Glomerular visceral epithelial cell (primary cell): ENCODE measurements around the gene MGAT5B.
A peak's percentile ranks its signal among the peaks of the same experiment; 100 is the strongest.
"Not testable (repeated sequence)": the region's sequence is repeated elsewhere in the genome, so short reads cannot be mapped to it uniquely, and the experiment has no call there.

ENCODE experiments used
- DNase-seq: peaks from one replicate; pipeline ENCODE4 v3.0.0-alpha.2; 2016; ENCODE audit errors: extremely low spot score

Gene MGAT5B, protein sequence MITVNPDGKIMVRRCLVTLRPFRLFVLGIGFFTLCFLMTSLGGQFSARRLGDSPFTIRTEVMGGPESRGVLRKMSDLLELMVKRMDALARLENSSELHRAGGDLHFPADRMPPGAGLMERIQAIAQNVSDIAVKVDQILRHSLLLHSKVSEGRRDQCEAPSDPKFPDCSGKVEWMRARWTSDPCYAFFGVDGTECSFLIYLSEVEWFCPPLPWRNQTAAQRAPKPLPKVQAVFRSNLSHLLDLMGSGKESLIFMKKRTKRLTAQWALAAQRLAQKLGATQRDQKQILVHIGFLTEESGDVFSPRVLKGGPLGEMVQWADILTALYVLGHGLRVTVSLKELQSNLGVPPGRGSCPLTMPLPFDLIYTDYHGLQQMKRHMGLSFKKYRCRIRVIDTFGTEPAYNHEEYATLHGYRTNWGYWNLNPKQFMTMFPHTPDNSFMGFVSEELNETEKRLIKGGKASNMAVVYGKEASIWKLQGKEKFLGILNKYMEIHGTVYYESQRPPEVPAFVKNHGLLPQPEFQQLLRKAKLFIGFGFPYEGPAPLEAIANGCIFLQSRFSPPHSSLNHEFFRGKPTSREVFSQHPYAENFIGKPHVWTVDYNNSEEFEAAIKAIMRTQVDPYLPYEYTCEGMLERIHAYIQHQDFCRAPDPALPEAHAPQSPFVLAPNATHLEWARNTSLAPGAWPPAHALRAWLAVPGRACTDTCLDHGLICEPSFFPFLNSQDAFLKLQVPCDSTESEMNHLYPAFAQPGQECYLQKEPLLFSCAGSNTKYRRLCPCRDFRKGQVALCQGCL

DNA sequence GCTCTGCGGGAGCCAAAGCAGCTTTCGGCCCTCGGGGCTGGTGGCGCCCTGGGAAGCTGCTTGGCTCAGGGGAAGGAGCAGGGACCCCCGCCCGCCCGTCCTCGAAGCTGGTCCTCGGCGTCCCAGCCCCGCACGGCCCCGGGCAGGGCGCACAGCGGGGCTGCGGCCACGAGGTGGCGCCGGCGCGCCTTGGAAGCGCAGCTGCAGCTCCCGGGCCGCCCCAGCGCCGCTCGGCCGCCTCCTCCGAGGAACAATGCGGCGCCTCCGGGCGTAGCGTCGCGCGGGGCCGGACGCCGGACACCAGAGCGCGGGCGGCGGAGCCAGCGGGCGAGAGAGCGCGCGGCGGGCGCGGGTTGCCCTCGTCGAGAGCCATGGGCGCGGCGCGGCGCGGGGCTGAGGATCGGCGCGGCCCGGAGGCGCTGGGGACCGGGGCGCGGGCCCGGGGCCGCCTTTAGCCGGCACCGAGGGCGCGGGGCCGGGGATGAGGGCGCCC lies at the start of gene MGAT5B:
Gene MGAT5B, plus strand, starts transcription at position 229 of the 493 bp plus-strand sequence. CDS start 626 bp downstream, outside the sequence.
- peak; percentile 82 for DNase-seq

DNA sequence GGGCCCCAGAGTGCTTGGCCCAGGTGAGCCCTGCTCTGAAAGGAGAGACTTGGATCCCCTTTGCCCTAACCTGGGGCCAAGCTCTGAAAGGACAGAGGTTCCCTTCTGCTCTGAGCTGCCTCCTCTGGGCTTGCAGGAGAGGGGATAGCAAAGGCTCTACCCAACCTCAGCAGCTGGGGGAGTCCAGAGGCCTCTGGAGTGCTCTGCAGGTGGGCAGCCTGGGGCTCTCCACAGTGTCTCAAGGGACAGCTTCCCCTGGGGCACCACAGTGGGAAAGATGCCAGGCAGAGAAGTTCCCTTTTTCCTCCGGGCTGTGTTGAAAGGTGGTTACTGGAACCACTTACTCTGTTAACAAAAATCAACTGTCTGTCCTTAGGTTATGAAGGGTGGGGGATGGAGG lies 48.2 kb upstream of the MGAT5B start:
- DNase-seq: no peak

DNA sequence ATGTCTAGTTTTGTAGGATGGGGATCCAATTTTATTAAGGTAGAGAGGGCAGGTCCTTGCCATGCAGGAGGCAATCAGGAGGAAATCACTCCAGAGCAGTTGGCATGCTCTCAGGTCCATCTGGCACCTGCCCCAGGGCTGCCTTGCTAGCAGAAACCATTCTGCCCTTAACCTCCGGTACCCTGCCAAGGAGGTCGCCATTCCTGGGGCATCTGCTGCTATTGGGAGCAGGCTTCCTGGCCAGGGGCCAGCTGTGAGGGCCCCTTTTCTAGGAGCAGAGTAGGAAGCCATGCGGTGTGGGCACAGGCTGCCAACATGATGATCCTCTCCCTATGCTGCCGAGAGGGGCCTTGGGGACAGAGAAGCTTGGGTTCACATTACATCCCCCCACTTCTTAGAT lies 47.6 kb upstream of the MGAT5B start:
- no peak for DNase-seq

DNA sequence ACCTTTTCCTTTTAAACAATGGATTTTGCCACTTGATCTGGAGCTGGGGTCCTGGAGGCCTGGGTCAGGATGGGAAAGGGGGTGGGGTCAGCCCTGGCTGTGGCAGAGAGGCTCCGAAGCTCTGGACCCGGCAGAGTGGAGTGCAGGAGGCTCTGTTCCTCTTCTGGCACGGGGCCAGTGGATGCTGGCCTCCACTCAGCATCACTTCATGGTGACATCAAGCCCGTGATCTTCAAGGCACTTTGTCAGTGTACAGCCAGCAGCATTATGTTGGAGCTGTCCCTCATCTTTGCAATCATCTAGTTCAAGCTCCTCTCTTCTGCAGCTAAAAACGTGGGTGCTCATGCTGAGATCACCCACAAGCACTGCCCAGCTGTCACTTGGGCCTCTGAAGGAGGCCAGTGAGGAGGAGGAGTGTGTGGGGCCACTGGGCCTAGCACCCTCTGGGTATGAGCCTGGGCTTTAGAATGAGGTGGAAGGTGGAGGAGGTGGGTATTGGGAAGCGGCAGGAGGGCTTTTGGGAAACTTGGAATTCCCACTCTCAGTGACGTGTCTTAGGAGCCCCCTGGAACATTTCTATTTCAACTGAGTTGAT lies 45.9 kb upstream of the MGAT5B start:
- DNase-seq: no peak

DNA sequence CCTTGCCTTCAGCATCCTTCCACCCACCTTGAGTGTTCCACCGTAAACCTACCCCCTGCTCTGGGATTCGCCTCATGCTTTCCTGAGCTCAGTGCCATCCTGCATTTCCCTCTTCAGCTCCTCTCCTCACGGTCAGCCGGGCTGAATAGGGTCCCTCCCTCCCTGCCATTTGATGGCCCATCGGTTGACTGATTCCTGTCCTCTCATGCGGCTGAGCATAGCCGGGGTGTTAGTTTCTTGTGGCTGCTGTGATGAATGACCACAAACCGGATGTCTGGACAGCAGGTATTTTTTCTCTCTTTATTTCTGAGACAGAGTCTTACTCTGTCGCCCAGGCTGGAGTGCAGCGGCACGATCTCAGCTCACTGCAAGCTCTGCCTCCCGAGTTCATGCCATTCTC lies 44.1 kb upstream of the MGAT5B start:
- DNase-seq: peak; percentile 81

DNA sequence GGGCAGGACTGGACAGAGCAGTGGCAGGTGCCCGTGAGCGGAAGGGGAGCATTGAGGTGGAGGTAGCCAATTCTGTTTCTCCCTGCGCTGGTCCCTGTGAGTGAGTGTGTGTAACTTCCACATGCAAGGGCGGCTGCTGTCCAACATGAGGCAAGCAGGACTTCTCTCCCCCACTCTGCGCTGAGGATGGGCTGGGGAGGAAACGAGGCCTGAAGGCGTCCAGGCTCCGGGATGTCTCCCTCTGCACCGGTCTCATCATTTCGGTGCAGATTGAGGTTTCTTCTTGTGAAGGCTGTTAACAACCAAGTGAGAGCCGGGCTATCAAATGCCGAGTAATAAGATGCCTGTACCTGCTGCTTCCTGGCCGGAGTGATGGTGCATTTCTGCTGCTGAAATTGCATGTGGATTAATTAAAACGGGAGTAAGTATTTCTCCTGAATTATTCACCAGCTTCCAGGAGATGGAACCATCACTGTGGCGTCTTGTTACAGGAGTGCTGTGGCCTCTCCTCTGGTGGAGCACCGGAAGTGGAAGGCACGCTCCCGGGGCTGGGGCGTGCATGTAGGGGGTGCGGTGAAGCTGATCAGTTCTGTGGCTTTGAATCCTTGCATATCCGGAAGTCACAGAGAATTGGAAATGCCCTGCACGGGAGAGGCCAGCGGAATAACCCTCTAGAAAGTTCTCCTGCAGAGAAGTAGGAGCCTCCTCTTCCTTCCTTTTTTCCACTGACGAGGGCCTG lies 41.7 kb upstream of the MGAT5B start:
- peak; percentile 43 for DNase-seq

DNA sequence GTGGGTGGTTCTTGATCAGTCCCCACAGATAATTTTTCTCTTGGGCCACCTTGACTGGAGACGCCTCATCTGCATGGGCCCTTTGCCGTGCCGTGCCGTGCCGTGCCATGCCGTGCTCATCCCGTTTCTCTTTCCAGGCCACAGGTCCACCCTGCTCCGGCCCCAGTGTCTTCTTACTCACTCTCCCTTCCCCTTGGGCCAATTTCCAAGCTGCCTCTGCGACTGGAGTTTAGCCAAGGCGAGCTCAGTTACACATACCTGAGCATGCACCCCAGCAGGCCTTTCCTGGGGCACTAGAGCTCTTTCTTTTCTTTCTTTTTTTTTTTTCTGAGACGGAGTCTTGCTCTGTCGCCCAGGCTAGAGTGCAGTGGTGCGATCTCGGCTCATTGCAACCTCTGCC lies 40.5 kb upstream of the MGAT5B start:
- no peak for DNase-seq

DNA sequence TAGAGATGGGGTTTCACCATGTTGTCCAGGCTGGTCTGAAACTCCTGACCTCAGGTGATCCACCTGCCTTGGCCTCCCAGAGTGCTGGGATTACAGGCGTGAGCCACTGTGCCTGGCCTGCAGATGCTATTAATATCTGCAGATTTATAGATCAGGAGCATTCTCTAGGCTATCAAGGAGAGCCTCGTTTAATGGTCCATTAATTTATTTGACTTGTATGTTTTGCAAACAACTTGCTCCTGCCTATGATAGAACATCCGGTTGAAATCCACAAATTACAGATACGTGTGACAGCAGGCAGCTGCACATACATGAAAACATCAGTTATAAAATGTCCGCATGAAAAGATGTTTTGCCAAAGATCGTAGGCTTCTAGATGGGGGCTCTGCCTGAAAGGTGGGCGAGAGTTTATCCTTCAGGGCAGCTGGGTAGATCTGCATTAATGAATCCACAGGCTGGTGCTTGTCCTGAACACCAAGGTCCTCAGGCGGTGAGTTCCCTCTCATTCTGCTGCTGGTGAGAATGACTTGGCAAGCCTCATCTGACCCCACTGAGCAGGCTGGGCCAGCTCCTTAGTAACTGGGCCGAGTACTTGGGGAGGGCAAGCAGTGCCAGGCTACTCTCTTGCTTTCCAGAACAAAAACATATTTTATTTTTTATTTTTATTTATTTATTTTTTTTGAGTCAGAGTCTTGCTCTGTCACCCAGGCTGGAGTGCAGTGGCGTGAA lies 37.1 kb upstream of the MGAT5B start:
- no peak for DNase-seq

DNA sequence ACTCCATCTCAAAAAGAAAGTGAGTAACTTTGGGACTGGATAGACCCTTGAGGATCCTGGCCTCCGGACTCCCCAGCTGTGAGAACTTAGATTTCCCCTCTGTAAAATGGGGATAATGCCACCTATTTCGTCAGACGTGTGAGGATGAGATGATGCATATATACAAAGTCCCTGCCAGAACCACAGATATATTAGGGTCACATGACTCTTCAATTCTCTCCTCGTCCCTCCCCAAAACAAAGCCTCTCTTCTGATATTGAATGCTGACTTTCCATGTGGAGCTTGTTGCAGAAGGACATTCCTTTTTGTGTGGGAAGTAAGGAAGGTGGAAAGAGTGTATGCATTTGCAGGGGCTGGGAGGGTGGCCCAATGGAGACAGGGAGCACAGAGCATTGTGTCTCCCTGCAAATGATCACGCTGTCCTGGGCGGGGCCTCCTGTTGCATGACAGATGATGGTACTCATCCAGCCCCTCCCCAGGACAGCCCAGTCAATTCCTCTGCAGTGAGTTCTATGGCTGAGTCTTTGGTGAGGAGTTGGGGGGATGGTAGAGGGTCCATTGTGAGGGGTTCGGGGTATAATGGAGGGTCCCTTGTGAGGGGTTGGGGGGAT lies 35.1 kb upstream of the MGAT5B start:
- no peak for DNase-seq

DNA sequence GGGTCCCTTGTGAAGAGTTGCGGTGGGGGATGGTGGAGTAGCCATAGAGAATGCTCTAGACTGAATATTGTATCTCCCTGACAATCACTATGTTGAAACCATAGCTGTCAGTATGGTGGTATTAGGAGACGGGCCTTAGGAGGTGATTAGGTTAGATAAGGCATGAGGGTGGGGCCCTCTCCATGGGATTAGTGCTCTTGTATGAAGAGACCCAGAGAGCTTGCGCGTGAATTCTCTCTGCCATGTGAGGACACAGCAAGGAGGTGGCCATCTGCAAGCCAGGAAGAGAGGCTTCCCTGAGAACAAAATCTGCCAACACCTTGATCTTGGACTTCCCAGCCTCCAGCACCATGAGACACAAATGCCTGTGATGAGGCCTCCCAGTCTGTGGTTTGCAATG lies 34.5 kb upstream of the MGAT5B start:
- DNase-seq: no peak

DNA sequence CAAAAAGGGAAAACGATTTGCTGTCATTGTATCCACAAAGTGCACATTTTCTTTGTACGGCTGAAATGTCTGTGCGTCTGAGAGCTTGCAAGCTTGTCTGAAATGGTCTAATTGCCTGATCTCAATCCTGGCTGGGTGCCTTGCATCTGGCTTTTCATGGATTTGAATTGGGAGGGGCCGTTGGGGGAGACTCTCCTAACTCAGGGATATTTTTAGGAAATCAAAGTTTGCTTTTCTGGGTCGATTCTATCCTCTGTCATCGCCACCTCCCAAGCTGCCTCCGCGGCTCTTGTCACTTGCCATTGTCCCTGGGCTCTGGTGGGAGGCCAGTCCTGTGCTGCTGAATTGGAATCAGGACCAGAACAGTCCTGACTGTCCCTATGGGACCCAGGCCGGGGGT lies 33.3 kb upstream of the MGAT5B start:
- no peak for DNase-seq

DNA sequence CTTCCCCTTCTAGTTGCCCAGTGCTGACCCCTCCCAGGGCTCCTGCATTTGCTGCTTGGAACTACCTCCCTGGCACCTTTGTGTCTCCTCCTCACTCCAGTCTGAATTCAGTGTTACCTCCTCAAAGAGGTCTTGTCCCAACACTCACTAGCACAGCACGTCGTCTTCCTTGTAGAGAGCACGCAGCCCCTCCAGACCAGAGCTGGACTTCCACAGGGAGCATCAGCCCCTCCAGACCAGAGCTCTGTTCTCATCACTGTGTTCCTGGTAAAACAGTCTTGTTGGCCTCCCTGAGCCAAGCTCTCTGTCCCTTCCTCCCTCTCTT lies 27.8 kb upstream of the MGAT5B start:
- DNase-seq: no peak

DNA sequence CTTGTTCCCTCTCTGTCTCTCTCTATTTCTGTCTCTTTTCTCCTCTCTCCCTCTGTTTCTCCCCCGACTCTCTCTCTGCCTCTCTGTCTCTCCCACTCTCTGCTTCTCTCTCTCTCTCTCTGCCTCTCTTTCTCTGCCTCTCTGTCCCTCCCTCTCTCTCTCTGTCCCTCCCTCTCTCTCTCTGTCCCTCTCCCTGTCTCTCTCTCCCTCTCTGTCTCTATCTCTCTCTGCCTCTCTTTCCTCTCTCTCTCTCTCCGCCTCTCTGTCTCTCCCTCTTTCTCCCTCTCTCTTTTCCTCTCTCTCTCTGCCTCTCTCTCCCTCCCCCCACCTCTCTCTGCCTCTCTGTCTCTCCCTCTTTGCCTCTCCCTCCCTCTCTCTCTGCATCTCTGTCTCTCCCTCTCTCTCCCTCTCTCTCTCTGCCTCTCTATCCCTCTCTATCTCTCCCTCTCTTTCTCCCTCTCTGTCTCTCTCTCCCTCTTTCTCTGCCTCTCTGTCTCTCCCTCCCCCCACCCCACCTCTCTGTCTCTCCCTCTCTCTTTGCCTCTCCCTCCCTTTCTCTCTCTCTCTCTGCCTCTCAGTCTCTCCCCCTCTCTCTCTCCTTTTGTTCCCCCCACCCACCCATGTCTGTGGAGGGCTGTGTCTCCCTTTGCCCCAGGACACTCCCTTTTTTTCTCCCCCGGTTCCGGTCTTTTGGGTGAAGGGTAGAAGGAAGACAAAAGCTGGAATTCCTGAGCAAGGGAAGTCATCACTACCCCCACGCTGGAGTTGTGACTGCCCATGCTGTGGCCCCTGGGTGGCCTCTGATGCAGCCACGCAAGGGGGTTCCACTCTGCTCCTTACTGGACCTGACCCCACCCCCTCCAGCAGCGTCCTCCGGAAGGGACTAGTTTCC lies 27.1 kb upstream of the MGAT5B start:
- DNase-seq: no peak

DNA sequence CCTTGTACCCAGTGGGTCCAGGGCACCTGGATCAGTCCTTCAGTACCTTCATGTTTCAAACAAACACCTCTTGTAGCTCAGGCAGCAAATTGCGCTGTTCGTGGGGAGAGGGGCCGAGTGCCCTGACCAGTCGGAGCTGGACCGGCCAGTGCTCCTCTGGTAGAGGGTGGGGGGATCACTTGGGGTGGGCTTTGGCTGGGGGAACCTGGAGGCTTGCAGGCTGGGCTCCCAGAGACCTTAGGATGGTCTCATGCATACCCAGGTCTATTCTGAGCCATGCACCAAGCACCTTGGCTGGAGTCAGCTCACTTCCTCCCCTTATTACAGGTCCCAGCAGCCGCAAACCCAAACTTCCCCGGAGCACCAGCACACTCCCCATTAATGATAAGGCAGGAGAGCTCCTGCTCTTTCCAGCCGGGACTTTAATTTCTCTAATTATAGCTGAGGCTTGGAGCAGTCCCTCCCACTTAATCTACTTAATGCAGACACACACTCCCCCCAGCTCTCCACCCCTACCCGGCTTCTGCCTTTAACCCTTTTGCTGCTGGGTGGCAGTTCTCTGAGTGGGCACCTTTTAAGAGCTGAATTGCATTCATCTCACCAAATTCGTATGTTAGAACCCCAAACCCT lies 26.3 kb upstream of the MGAT5B start:
- DNase-seq: no peak

DNA sequence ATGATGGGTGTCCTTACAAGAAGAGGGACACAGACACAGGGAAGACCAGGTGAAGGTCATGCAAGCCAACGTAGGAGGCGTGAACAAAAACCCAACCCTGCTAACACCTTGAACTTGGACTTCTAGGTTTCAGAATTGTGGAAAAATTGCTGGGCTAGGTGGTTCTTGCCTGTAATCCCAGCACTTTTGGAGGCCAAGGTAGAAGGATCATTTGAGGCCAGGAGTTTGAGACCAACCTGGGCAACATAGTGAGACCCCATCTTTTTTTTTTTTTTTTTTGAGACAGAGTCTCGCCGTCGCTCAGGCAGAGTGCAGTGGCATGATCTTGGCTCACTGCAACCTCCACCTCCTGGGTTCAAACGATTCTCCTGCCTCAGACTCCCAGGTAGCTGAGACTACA lies 25.1 kb upstream of the MGAT5B start:
- DNase-seq: not testable (repeated sequence)

DNA sequence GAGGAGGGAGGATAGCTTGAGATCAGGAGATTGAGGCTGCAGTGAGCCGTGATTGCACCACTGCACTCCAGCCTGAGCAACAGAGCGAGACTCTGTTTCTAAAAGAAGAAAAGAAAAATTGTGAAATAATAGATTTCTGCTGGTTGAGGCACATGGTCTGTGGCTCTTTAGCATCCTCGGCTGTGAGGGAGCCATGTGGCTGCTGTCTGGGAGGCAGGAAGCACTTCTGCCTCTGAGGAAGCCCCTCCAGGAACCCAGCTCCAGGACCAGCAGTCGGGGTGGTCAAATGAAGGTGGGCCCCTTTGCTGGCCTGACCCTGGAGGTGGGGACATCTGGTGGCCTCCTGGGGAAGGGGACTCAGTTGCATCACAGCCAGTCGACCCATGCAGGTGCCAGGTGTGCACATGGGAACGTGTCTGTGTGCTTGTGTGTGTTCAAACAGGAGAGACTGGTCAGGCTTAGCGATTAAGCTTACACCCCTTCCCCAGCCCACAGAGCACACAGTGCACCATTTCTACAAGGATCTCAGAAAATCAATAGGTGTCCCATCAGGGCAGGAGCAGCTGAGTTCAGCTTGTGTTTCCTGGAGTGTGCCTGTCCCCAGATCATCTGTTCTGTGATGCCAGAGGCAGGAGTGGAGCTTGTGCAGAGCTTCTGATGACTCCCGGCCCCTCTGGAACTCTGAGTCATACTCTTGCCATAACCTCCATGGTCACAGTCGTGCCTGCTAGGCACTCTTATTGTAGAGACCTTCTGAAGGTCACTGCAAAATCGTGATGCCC lies 24.3 kb upstream of the MGAT5B start:
- no peak for DNase-seq

DNA sequence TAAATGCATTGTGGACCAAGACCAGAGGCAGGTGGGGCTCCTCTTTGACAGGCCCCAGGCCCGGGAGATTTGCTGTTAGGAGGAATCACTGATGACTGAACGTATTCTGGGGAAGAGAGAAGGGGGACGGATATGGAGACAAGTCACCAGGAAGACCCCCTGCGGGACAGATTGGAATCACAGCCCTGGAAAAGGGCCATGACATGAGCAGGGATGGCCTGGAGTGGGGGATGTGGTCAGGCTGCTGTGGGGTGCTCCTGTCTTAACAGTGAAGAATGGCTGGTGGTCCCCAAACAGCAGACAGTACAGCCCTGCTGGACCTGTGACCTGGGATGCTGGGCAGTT lies 23.7 kb upstream of the MGAT5B start:
- no peak for DNase-seq

DNA sequence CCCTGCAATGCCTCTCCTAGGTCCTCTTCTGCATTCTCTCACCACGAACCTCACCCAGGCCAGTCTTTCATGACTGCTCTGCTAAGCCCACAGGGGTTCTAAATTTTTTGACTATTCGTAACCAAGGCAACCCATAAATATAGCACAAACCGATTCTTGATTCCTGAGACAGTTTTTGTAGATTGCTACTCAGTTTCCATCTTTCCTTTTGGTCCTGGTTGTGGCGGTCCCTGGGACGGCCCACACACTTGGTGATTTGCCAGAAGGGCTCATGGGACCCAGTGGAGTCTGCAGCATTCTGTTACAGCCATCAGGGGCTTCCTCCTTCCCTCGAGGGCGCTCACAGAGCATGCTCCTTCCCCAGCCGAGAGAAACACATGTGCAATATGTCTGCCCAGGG lies 23.4 kb upstream of the MGAT5B start:
- DNase-seq: no peak

DNA sequence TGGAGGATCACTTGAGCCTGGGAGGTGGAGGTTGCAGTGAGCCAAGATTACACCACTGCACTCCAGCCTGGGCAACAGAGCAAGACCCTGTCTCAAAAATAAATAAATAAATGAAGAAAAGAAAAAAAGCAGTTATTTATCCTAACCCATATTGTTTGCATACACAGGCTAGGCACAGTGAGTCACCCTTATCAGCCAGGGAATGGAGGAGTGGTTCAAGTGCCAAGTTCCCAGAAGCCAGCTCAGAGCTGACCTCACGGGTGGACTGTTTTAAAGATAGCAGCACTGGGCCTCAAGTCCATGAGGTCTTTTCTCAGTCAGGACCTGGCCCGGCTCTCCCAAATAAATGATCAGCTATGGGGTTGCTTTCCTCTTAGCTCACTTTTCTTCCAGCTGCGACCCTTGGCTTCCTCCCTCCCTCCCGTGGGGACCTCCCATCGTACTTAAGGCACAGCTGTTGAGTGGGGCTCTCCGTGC lies 22.6 kb upstream of the MGAT5B start:
- DNase-seq: no peak
